ENCODE results near the gene CD74.

The CD74 gene

DNA sequence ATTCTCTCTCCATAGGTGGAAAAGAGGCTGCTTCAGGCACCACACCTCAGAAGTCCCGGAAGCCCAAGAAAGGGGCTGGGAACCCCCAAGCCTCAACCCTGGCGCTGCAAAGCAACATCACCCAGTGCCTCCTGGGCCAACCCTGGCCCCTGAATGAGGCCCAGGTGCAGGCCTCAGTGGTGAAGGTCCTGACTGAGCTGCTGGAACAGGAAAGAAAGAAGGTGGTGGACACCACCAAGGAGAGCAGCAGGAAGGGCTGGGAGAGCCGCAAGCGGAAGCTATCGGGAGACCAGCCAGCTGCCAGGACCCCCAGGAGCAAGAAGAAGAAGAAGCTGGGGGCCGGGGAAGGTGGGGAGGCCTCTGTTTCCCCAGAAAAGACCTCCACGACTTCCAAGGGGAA lies 16.4 kb downstream of the CD74 start:
- DNase-seq, result no peak

DNA sequence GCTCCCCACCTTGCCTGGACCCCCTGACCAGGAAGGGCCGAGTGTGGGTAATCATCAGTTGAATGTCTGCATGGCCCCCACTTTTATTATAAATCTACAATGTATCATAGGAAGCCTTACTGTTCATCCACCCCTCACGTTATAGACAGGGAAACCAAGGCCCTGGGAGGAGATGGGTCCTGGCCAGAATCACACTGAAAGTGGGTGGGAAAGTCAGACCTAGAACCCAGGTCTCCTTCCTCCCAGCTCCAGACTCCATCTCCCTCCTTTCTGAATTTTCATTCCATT lies 17.1 kb downstream of the CD74 start:
- no peak for DNase-seq

DNA sequence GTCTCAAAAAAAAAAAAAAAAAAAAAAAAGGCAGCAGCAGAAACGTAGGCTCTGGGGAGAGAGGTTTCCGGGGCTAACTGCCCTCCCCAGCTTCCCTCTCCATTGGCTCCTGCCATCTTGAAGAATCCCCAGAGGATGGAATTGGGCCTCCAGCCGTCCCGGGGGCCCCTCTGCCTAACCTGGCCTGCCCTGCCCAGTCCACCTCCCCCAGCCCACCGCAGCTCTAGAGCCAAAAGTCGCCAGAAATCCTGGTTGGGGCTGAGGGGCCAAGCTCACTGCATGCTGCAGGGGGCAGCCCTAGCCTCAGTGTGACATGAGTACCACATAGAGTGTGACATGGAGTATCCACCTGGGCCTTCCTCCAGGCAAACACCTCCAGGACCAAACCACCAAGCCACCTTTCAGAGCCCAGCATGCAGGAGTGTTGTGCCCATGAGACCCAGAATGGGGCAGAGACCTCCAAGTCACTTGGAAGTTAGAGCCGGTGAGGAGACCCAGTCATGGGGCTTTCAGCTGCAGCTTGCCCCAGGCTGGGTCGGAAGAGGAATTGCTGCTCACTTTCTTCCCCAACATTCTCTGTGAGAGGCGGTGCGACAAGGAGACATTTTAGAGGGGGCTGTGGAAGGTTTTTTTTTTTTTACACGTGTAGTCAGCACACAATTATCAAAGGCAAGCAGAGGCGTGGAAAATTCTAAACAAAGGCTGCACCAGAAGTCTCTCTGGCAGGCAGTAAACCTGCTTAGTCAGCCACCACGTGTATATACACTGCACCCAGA lies 17.6 kb downstream of the CD74 start:
- no peak for DNase-seq

- no peak for DNase-seq
Measured at GRCh38 chr5:150394131-150394530, 18.6 kb downstream of the CD74 start.

DNA sequence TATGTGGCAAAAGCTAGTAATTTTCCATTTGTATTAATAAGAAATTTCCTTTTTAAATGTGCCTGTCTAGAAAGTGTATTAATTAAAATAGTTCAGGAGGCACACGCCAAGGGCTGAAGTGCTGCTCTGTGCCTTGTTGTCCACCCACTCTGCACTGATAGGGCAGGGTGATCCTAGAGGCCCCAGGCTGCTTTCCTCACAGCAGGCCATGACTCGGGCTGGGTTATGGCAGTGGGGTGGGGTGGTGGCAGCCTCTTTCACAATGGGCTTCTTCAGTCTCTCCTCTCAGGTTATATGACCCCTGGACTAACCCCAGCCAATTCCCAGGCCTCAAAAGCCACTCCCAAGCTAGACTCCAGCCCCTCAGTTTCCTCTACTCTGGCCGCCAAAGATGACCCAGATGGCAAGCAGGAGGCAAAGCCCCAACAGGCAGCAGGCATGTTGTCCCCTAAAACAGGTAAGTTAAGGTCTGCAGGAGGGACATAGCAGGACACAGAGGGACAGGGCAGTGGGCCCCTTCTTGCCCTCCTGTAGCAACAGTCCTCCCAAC lies 19.5 kb downstream of the CD74 start:
- no peak for DNase-seq

GRCh38 chr5:150392680-150393079 lies 20.0 kb downstream of the CD74 start:
- DNase-seq, result no peak

DNA sequence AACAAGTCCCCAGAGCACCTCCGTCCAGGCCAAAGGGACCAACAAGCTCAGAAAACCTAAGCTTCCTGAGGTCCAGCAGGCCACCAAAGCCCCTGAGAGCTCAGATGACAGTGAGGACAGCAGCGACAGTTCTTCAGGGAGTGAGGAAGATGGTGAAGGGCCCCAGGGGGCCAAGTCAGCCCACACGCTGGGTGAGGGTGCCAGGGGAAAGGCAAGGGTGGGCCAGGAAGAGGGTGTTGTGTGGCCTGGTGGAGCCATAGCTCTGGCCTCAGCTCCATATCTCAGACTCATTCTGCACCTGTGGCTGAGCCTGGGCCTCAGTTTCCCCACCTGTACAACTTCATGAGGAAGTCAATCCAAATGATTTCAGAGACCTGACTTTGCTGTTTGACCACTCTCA lies 20.7 kb downstream of the CD74 start:
- DNase-seq, result no peak

GRCh38 chr5:150391064-150391834 lies 21.5 kb downstream of the CD74 start:
- DNase-seq, result no peak

- no peak for DNase-seq
Measured at GRCh38 chr5:150389531-150390266, 23.0 kb downstream of the CD74 start.

DNA sequence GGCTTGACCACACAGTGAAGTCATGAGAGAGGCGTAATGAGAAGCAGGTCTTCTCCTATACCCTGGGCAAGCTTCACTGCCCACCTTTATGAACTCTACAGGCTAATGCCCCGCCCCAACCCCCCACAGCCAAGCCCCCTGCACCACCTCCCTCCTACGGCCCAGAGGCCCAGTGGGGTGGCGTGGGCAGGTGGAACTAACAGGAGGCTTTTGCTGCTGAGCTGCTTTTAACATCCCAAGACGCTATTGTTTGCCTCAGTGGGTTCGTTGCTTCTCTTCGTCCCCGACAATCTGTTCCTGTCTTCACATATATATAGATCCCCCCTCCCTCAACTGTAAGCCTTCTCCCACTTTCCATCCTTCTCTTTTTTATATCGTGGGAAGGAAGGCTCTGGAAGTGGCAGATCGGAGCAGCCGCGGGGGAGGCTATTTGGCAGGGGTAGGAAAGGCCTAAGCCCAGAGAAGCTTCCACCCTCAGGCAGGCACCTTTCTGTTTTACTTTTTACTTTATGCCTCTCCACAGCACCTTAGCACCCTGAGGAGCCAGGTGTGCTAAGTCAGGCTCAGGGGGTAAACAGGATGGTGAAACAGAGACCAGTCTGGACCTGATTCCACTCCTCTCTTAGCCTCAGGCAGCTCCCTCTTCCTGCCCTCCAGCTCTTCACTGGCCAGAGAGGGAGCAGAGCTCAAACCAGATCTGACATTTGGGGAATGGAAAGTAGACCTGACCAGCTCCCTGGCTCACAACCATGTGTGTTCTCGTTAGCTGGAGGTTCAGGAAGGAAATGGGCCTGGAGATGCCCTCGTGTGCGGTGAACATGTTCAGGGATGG lies 26.5 kb downstream of the CD74 start:
- DNase-seq, result no peak

DNA sequence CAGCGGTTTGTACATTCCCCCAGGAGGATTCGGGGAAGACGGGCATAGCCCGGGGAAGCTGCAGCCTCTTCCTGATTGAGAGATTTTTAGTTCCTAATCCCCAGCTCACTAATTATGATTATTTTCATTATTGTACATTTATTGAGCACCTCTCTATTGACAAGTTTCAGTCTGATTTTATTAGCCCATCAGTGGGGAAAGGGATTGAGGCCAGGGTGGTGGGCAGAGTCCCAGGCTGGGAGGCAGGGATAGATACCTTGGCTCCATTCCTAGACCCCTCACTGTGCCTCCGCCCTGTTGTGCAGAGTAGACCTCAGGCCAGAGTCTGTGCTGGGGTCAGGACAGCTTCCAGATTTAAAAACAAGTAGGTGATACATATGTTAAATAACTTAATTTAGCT lies 28.0 kb downstream of the CD74 start:
- DNase-seq, result no peak

- no peak for DNase-seq
Measured at GRCh38 chr5:150377964-150378694, 34.6 kb downstream of the CD74 start.

DNA sequence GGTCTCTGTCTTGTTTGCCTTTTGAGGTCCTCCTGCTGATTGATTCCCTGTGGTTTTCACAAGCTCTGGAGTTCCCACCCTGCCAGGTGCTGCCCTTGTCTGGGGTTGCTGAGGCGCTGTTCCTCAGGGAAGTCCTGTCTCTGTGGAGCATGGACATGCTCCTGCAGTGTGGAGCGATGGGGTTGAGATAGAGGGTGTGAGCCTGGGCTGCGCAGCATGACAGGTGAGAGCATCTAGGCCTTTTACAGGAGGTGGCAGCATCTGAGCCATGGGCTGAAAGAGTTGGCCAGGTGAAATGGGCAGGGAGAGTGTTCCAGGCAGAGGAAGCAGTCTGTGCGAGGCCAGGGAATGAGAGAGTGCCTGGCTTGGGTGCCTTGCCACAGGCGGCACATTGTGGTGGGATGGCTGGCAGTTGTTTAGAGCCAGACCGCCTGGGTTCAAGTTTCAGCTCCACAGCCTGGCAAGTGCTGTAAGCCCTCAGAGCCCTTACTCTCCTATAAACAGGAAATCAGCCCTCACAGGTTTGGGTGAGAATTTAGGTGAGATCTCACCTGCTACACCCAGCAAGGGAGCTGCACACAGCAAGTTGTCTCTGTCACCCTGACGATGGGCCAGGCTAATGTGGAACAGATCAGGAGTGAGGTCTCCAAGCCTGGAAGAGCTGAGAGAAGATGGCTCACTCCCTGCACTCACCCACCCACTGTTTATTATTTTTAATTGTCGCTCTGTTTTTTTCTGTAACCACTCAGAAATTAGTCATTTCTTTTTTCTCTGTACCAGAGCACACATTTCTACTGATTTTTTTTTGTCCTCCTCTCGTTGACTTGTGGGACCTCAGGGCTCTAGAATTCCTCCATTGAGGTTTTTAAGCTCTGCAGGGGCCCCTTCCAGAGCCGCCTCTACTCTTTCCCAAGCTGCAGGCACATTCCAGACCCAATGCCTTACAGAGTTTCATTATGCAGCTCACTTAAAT lies 35.6 kb downstream of the CD74 start:
- no peak for DNase-seq

DNA sequence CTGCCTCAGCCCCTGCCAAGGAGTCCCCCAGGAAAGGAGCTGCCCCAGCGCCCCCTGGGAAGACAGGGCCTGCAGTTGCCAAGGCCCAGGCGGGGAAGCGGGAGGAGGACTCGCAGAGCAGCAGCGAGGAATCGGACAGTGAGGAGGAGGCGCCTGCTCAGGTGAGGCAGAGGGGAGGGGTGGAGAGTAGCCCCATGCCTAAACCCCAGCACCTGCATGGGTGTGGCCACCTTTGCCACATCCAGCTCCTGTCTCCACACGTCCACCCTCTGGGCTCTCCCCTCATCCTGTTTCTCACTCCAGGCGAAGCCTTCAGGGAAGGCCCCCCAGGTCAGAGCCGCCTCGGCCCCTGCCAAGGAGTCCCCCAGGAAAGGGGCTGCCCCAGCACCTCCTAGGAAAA lies 38.1 kb downstream of the CD74 start:
- no peak for DNase-seq

GRCh38 chr5:150372639-150373038 lies 40.1 kb downstream of the CD74 start:
- DNase-seq, result no peak

- no peak for DNase-seq
Measured at GRCh38 chr5:150368526-150368925, 44.2 kb downstream of the CD74 start.

DNA sequence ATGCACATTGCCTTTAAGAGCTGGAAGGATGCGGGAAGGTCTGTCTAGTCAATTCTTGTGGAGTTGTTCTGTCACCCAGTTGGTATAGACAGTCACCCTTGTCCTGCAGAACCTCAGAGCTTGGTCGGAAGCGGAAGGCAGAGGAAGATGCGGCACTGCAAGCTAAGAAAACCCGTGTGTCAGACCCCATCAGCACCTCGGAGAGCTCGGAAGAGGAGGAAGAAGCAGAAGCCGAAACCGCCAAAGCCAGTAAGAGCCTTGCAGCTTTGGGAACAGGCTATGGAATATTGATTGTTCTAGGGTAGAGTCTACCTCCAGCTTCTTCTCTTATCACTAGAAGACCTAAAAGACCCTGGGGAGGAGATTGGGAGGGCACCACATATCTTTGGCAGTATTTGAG lies 48.7 kb downstream of the CD74 start:
- DNase-seq, result no peak

DNA sequence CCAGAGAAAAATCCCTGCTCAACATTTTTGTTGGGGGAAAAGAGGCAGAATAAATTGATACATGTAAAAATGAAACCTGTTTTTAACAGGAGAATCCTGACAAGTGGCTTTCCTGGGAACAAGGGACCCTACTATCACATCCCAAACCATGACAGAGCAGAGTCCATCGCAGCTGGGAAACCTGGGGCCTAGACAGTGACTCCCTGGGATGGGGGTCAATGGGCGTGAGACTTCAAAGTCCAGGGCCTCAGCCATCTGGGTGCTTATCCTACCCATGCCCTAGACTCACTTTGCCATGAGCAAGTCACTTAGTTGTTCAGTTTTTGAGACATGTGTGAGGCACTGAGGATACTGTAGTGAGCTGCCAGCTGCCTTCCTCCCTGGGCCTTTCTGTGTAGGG lies 49.5 kb downstream of the CD74 start:
- no peak for DNase-seq

- no peak for DNase-seq
Measured at GRCh38 chr5:150361301-150361700, 51.4 kb downstream of the CD74 start.

DNA sequence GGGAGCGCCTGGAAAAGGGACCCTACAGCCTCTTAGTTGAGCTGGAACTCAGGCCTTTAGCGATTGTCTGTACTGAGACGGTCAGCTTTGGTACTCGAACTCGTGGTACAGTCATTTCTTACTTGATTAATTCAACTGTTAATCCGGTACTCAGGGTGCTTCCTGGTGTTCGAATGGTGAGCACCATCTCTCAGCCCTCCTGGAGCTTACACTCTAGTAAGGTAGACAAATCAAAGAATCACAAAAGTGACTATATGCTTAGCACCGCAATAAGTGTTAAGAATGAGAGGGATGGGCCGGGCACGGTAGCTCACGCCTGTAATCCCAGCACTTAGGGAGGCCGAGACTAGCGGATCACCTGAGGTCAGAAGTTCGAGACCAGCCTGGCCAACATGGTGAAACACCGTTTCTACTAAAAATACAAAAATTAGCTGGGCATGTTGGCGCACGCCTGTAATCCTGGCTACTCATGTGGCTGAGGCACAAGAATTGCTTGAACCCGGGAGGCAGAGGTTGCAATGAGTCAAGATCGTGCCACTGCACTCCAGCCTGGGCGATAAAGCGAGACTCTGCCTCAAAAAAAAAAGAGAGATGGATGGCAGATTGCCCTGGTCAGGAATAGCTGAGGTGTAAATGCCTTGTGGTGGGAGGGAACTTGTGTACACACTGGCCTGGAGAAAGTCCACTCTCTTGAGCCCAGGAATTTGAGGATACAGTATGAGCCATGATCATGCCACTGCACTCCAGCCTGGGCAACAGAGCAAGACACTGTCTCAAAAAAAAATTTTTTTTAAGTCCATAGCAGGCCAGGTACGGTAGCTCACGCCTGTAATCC lies 54.2 kb downstream of the CD74 start:
- no peak for DNase-seq

All from NCI-H524 treated with DMSO at 0.1 percent for 48 hours (cell line).